ENCODE data around the gene AFF2. TPM values are rescaled to one million over a fixed set of nuclear protein-coding genes. Genes with fewer than 3 reads are reported as not detected.

The AFF2 gene
- total RNA-seq, 5 donors from 2014 or later (not counting 1 experiment from before 2014, with no cell fraction given) = 0.95 to 4.1 (median 2.3) TPM

- no peaks in the 10 kb centered on the region for H3K27me3 ChIP-seq (replicated peaks in 1 of 2; ENCODE audit: control insufficient read depth in 2 of 2, extremely low read depth in 1 of 2, insufficient read depth in 2 of 2, low read length in 1 of 2)
- ChIA-PET POLR2A (no interaction called here), CTCF (no interaction called here)
- Mint-ChIP-seq H3K36me3 (no peaks in the 10 kb centered on the region), H3K27me3 (peaks cover 0 to 4% of the 10 kb centered on the region in 2 donors), H3K9me3 (no peaks in the 10 kb centered on the region), H3K4me1 (no peaks in the 10 kb centered on the region), H3K4me3 (no peak overlapping the region), H3K27ac (no peak overlapping the region)
- H3K4me3 ChIP-seq (ENCODE audit: control insufficient read depth in 1 of 2, extremely low read depth in 1 of 2, low read length in 1 of 2) = no peak overlapping the region
- H3K27ac ChIP-seq (ENCODE audit: low read length) = no peak overlapping the region
- H3K36me3 ChIP-seq (ENCODE audit: control insufficient read depth in 2 of 2, extremely low read depth in 1 of 2, insufficient read depth in 1 of 2, low read length in 1 of 2) = no peaks in the 10 kb centered on the region
- H3K4me1 ChIP-seq (ENCODE audit: control insufficient read depth in 1 of 2, extremely low read depth in 1 of 2, insufficient read depth in 2 of 2, low read length in 2 of 2) = no peaks in the 10 kb centered on the region
- H3K9me3 ChIP-seq = no peaks in the 10 kb centered on the region
- no CpG with 5 or more reads among the region's 1 CpG for WGBS (ENCODE audit: insufficient coverage)
- DNase-seq (no peak), ATAC-seq (replicated peaks in 1 of 4) (no peak)
These were observed 459.6 kb downstream of the AFF2 start for GRCh38 chrX:148960060-148960459.

DNA sequence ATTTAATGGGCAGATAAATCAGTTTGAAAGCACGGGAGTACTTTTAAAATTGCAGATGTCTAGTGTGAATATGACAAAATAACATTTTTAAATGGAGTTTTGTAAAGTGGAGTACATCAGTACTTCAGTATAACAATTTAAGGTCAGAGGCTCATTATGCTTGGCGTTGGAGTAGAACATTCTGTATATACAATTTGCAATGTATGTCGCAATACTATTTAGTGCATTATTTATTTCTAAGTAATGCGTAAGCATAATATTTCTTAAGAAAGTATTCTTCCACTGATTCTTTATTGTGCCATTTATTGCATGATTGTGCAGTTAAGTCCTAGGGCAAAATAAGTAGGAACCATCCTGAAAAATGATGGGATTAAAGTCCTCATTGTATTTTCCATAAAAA lies 461.6 kb downstream of the AFF2 start:
- H3K27me3 Mint-ChIP-seq = peaks cover 0 to 5% of the 10 kb centered on the region in 2 donors
- H3K9me3 Mint-ChIP-seq = no peaks in the 10 kb centered on the region
- no peaks in the 10 kb centered on the region for H3K9me3 ChIP-seq
- ATAC-seq (replicated peaks in 1 of 4) (no peak), DNase-seq (no peak)
- no peaks in the 10 kb centered on the region for H3K4me1 ChIP-seq (ENCODE audit: control insufficient read depth in 1 of 2, extremely low read depth in 1 of 2, insufficient read depth in 2 of 2, low read length in 2 of 2)
- H3K36me3 ChIP-seq (ENCODE audit: control insufficient read depth in 2 of 2, extremely low read depth in 1 of 2, insufficient read depth in 1 of 2, low read length in 1 of 2) = peaks cover 0 to under 1% of the 10 kb centered on the region in 2 donors
- H3K27ac Mint-ChIP-seq = no peak overlapping the region
- ChIA-PET POLR2A (no interaction called here), CTCF (no interaction called here)
- no peak overlapping the region for H3K4me3 Mint-ChIP-seq
- no peaks in the 10 kb centered on the region for H3K36me3 Mint-ChIP-seq
- no peaks in the 10 kb centered on the region for H3K4me1 Mint-ChIP-seq
- H3K27ac ChIP-seq (ENCODE audit: low read length) = no peak overlapping the region
- no peak overlapping the region for H3K4me3 ChIP-seq (ENCODE audit: control insufficient read depth in 1 of 2, extremely low read depth in 1 of 2, low read length in 1 of 2)
- H3K27me3 ChIP-seq (replicated peaks in 1 of 2; ENCODE audit: control insufficient read depth in 2 of 2, extremely low read depth in 1 of 2, insufficient read depth in 2 of 2, low read length in 1 of 2) = no peaks in the 10 kb centered on the region
- no CpG with 5 or more reads among the region's 4 CpGs for WGBS (ENCODE audit: insufficient coverage)

GRCh38 chrX:148976571-148977400 lies 476.4 kb downstream of the AFF2 start:
- DNase-seq (no peak), ATAC-seq (replicated peaks in 1 of 4) (no peak)
- no peaks in the 10 kb centered on the region for H3K27me3 Mint-ChIP-seq
- no peaks in the 10 kb centered on the region for H3K9me3 Mint-ChIP-seq
- Histone ChIP-seq H3K36me3 (ENCODE audit: control insufficient read depth in 2 of 2, extremely low read depth in 1 of 2, insufficient read depth in 1 of 2, low read length in 1 of 2) (no peaks in the 10 kb centered on the region), H3K27ac (ENCODE audit: low read length) (no peak overlapping the region), H3K4me1 (ENCODE audit: control insufficient read depth in 1 of 2, extremely low read depth in 1 of 2, insufficient read depth in 2 of 2, low read length in 2 of 2) (no peaks in the 10 kb centered on the region), H3K27me3 (replicated peaks in 1 of 2; ENCODE audit: control insufficient read depth in 2 of 2, extremely low read depth in 1 of 2, insufficient read depth in 2 of 2, low read length in 1 of 2) (no peaks in the 10 kb centered on the region), H3K4me3 (ENCODE audit: control insufficient read depth in 1 of 2, extremely low read depth in 1 of 2, low read length in 1 of 2) (no peak overlapping the region), H3K9me3 (no peaks in the 10 kb centered on the region)
- H3K36me3 Mint-ChIP-seq = no peaks in the 10 kb centered on the region
- H3K27ac Mint-ChIP-seq = no peak overlapping the region
- H3K4me1 Mint-ChIP-seq = no peaks in the 10 kb centered on the region
- ChIA-PET CTCF (interaction anchor here in 1 of 2 donors (0.6 kb wide), 1 partner anchor 1188 kb away, joined by 3 read pairs; no protein-coding TSS in a partner anchor), POLR2A (no interaction called here)
- WGBS (ENCODE audit: insufficient coverage) = 100% methylated on average over 3 of the region's 8 CpGs
- no peak overlapping the region for H3K4me3 Mint-ChIP-seq

- CTCF ChIA-PET = no interaction called here
- no peak overlapping the region for H3K27ac ChIP-seq (ENCODE audit: low read length)
- Mint-ChIP-seq H3K36me3 (no peaks in the 10 kb centered on the region), H3K4me3 (no peak overlapping the region), H3K9me3 (no peaks in the 10 kb centered on the region), H3K27ac (no peak overlapping the region), H3K27me3 (no peaks in the 10 kb centered on the region), H3K4me1 (peaks cover 0 to 2% (median 2%) of the 10 kb centered on the region in 3 donors)
- H3K27me3 ChIP-seq (replicated peaks in 1 of 2; ENCODE audit: control insufficient read depth in 2 of 2, extremely low read depth in 1 of 2, insufficient read depth in 2 of 2, low read length in 1 of 2) = no peaks in the 10 kb centered on the region
- no peaks in the 10 kb centered on the region for H3K36me3 ChIP-seq (ENCODE audit: control insufficient read depth in 2 of 2, extremely low read depth in 1 of 2, insufficient read depth in 1 of 2, low read length in 1 of 2)
- no peaks in the 10 kb centered on the region for H3K4me1 ChIP-seq (ENCODE audit: control insufficient read depth in 1 of 2, extremely low read depth in 1 of 2, insufficient read depth in 2 of 2, low read length in 2 of 2)
- ATAC-seq (replicated peaks in 1 of 4) (no peak), DNase-seq (no peak)
- WGBS (ENCODE audit: insufficient coverage) = 100% methylated on average over 1 of the region's 4 CpGs
- no peak overlapping the region for H3K4me3 ChIP-seq (ENCODE audit: control insufficient read depth in 1 of 2, extremely low read depth in 1 of 2, low read length in 1 of 2)
- H3K9me3 ChIP-seq = no peaks in the 10 kb centered on the region
- POLR2A ChIA-PET = no interaction called here
These were observed 479.4 kb downstream of the AFF2 start for GRCh38 chrX:148979786-148980185.

DNA sequence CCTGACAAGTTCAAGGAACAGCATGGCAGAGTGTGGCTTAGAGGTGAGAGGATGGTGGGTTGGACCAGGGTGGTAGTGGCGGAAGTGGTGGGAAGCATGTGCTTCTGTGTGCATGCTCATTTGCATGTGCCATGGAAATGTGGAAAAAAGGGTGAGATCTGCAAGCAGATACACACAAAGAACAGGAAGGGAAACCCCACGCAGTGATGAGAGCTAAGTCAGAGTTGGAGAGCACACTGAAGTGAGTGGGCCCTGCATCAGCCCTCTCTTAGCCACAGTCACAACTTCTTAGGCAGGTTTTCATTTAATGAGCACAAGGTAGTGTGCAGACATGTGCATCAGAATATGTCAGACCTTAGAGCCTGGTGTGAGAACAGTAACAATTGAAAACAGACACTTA lies 483.8 kb downstream of the AFF2 start:
- no peaks in the 10 kb centered on the region for H3K4me1 ChIP-seq (ENCODE audit: control insufficient read depth in 1 of 2, extremely low read depth in 1 of 2, insufficient read depth in 2 of 2, low read length in 2 of 2)
- H3K36me3 Mint-ChIP-seq = no peaks in the 10 kb centered on the region
- H3K4me3 Mint-ChIP-seq = no peak overlapping the region
- no peak overlapping the region for H3K27ac ChIP-seq (ENCODE audit: low read length)
- WGBS (ENCODE audit: insufficient coverage) = no CpG with 5 or more reads among the region's 2 CpGs
- H3K27me3 ChIP-seq (replicated peaks in 1 of 2; ENCODE audit: control insufficient read depth in 2 of 2, extremely low read depth in 1 of 2, insufficient read depth in 2 of 2, low read length in 1 of 2) = no peaks in the 10 kb centered on the region
- DNase-seq (no peak), ATAC-seq (replicated peaks in 1 of 4) (no peak)
- ChIA-PET POLR2A (no interaction called here), CTCF (interaction anchor here in 1 of 2 donors (0.6 kb wide), 1 partner anchor 192 kb away, joined by 3 read pairs; no protein-coding TSS in a partner anchor)
- no peaks in the 10 kb centered on the region for H3K27me3 Mint-ChIP-seq
- H3K9me3 Mint-ChIP-seq = no peaks in the 10 kb centered on the region
- H3K36me3 ChIP-seq (ENCODE audit: control insufficient read depth in 2 of 2, extremely low read depth in 1 of 2, insufficient read depth in 1 of 2, low read length in 1 of 2) = no peaks in the 10 kb centered on the region
- no peak overlapping the region for H3K4me3 ChIP-seq (ENCODE audit: control insufficient read depth in 1 of 2, extremely low read depth in 1 of 2, low read length in 1 of 2)
- H3K4me1 Mint-ChIP-seq = peaks cover 0 to 2% (median 2%) of the 10 kb centered on the region in 3 donors
- H3K27ac Mint-ChIP-seq = no peak overlapping the region
- H3K9me3 ChIP-seq = no peaks in the 10 kb centered on the region

DNA sequence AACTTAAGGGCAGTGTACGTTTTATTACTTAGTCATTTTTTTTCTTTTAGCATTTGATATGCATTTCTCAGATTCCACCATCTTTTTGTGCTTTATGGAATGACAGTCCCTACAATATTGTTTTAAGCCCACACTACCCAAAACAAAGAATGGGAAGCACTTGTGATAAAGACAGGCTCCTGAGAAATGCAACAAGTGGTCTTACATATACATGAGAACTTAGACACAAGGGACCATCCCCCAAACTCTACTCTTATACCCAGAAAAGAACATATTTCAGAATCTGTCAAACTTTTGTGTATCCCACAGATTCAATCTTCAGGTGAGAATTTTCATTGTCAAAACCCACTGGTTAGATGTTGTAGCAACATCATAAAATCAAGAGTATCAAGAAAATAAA lies 491.1 kb downstream of the AFF2 start:
- CTCF ChIA-PET = no interaction called here
- Histone ChIP-seq H3K27me3 (replicated peaks in 1 of 2; ENCODE audit: control insufficient read depth in 2 of 2, extremely low read depth in 1 of 2, insufficient read depth in 2 of 2, low read length in 1 of 2) (no peaks in the 10 kb centered on the region), H3K36me3 (ENCODE audit: control insufficient read depth in 2 of 2, extremely low read depth in 1 of 2, insufficient read depth in 1 of 2, low read length in 1 of 2) (no peaks in the 10 kb centered on the region), H3K4me3 (ENCODE audit: control insufficient read depth in 1 of 2, extremely low read depth in 1 of 2, low read length in 1 of 2) (no peak overlapping the region), H3K27ac (ENCODE audit: low read length) (no peak overlapping the region), H3K9me3 (no peaks in the 10 kb centered on the region), H3K4me1 (ENCODE audit: control insufficient read depth in 1 of 2, extremely low read depth in 1 of 2, insufficient read depth in 2 of 2, low read length in 2 of 2) (no peaks in the 10 kb centered on the region)
- no CpG with 5 or more reads among the region's 1 CpG for WGBS (ENCODE audit: insufficient coverage)
- H3K36me3 Mint-ChIP-seq = no peaks in the 10 kb centered on the region
- POLR2A ChIA-PET = no interaction called here
- H3K9me3 Mint-ChIP-seq = no peaks in the 10 kb centered on the region
- H3K4me1 Mint-ChIP-seq = no peaks in the 10 kb centered on the region
- no peak for DNase-seq
- H3K27ac Mint-ChIP-seq = no peak overlapping the region
- H3K4me3 Mint-ChIP-seq = no peak overlapping the region
- ATAC-seq (replicated peaks in 1 of 4) = no peak
- peaks cover 0 to 14% of the 10 kb centered on the region in 2 donors for H3K27me3 Mint-ChIP-seq

Data from T-cell (primary cell).